ENCODE data around the gene ARHGEF10L. TPM values are rescaled to one million over a fixed set of nuclear protein-coding genes. Genes with fewer than 3 reads are reported as not detected.

Gene ARHGEF10L
- total RNA-seq, 1 experiment from 2014 or later = 11.2 TPM

- no peaks in the 10 kb centered on the region for H3K79me2 ChIP-seq (ENCODE audit: low read length)
- intact Hi-C loops (cut with micrococcal nuclease) = no loop called here
- ATAC-seq = no peak
- H4K20me1 ChIP-seq (ENCODE audit: low read length) = no peaks in the 10 kb centered on the region
- DNase-seq = no peak
- POLR2A ChIA-PET (ENCODE audit: unreplicated experiment) = no interaction called here
- no peaks in the 10 kb centered on the region for H3K27me3 ChIP-seq (ENCODE audit: low read length)
- no peaks in the 10 kb centered on the region for H3K9me3 ChIP-seq (ENCODE audit: low read length)
- H3K36me3 ChIP-seq (ENCODE audit: low read depth, low read length) = no peaks in the 10 kb centered on the region
- CTCF ChIA-PET = interaction anchor here (0.7 kb wide), 1 partner anchor 27 kb away, joined by 5 read pairs; no protein-coding TSS in a partner anchor
- no TSS peak for BruUV-seq (replicated peaks)
- TF ChIP-seq EZH2phosphoT487 (IDR thresholded peaks at IDR 0.05; ENCODE audit: borderline replicate concordance, low read length) = no peak
- TF ChIP-seq CTCF (conservative IDR thresholded peaks at IDR 0.05; ENCODE audit: low read depth, low read length) = no peak
- no peak for TF ChIP-seq EZH2 (IDR thresholded peaks at IDR 0.05; ENCODE audit: low read length, unreplicated experiment)
- no peaks in the 10 kb centered on the region for H3F3A ChIP-seq (ENCODE audit: low read length, unreplicated experiment)
- no peak overlapping the region for H3K4me3 ChIP-seq (ENCODE audit: low read length)
- no peak overlapping the region for H2AFZ ChIP-seq (ENCODE audit: low read length)
- no peak overlapping the region for H3K27ac ChIP-seq (ENCODE audit: low read length)
- H3K4me1 ChIP-seq (ENCODE audit: insufficient read depth, low read length) = peaks cover 10% of the 10 kb centered on the region
- no peaks in the 10 kb centered on the region for H3K9me2 ChIP-seq (replicated peaks; ENCODE audit: low read length)
- H3K4me2 ChIP-seq (ENCODE audit: low read length) = no peak overlapping the region
- no peak overlapping the region for H3K9ac ChIP-seq (ENCODE audit: low read length)
These were observed 12.2 kb upstream of the ARHGEF10L start for GRCh38 chr1:17527036-17527914.

GRCh38 chr1:17529381-17529780, 10.1 kb upstream of the ARHGEF10L start:
- Histone ChIP-seq H3K4me3 (ENCODE audit: low read length) (no peak overlapping the region), H3K79me2 (ENCODE audit: low read length) (no peaks in the 10 kb centered on the region), H3K9ac (ENCODE audit: low read length) (no peak overlapping the region), H3K4me2 (ENCODE audit: low read length) (no peak overlapping the region), H3K4me1 (ENCODE audit: insufficient read depth, low read length) (peaks cover 11% of the 10 kb centered on the region), H2AFZ (ENCODE audit: low read length) (no peak overlapping the region), H3F3A (ENCODE audit: low read length, unreplicated experiment) (no peaks in the 10 kb centered on the region), H4K20me1 (ENCODE audit: low read length) (no peaks in the 10 kb centered on the region), H3K27ac (ENCODE audit: low read length) (no peak overlapping the region), H3K9me3 (ENCODE audit: low read length) (no peaks in the 10 kb centered on the region), H3K36me3 (ENCODE audit: low read depth, low read length) (no peaks in the 10 kb centered on the region), H3K27me3 (ENCODE audit: low read length) (no peaks in the 10 kb centered on the region), H3K9me2 (replicated peaks; ENCODE audit: low read length) (no peaks in the 10 kb centered on the region)
- DNase-seq = peak; percentile 41
- TF ChIP-seq EZH2 (IDR thresholded peaks at IDR 0.05; ENCODE audit: low read length, unreplicated experiment) (no peak), EZH2phosphoT487 (IDR thresholded peaks at IDR 0.05; ENCODE audit: borderline replicate concordance, low read length) (no peak), CTCF (conservative IDR thresholded peaks at IDR 0.05; ENCODE audit: low read depth, low read length) (no peak)
- BruUV-seq (replicated peaks) = no TSS peak
- intact Hi-C loops (cut with micrococcal nuclease) = no loop called here
- CTCF ChIA-PET = no interaction called here
- POLR2A ChIA-PET (ENCODE audit: unreplicated experiment) = no interaction called here
- ATAC-seq = no peak

- CTCF ChIA-PET = interaction anchor here (0.6 to 1.1 kb wide), 2 partner anchors 8 to 37 kb away, joined by 3 read pairs; no protein-coding TSS in a partner anchor
- no peak overlapping the region for H3K4me2 ChIP-seq (ENCODE audit: low read length)
- no peak for TF ChIP-seq CTCF (conservative IDR thresholded peaks at IDR 0.05; ENCODE audit: low read depth, low read length)
- TF ChIP-seq EZH2phosphoT487 (IDR thresholded peaks at IDR 0.05; ENCODE audit: borderline replicate concordance, low read length) = no peak
- no peak for TF ChIP-seq EZH2 (IDR thresholded peaks at IDR 0.05; ENCODE audit: low read length, unreplicated experiment)
- H3K27me3 ChIP-seq (ENCODE audit: low read length) = no peaks in the 10 kb centered on the region
- peaks cover 11% of the 10 kb centered on the region for H3K4me1 ChIP-seq (ENCODE audit: insufficient read depth, low read length)
- no peaks in the 10 kb centered on the region for H3F3A ChIP-seq (ENCODE audit: low read length, unreplicated experiment)
- POLR2A ChIA-PET (ENCODE audit: unreplicated experiment) = no interaction called here
- DNase-seq (no peak), ATAC-seq (no peak)
- H3K9me2 ChIP-seq (replicated peaks; ENCODE audit: low read length) = no peaks in the 10 kb centered on the region
- H4K20me1 ChIP-seq (ENCODE audit: low read length) = no peaks in the 10 kb centered on the region
- intact Hi-C loops (cut with micrococcal nuclease) = no loop called here
- no peak overlapping the region for H3K4me3 ChIP-seq (ENCODE audit: low read length)
- H3K36me3 ChIP-seq (ENCODE audit: low read depth, low read length) = no peaks in the 10 kb centered on the region
- H3K9ac ChIP-seq (ENCODE audit: low read length) = no peak overlapping the region
- BruUV-seq (replicated peaks) = no TSS peak
- no peaks in the 10 kb centered on the region for H3K9me3 ChIP-seq (ENCODE audit: low read length)
- no peaks in the 10 kb centered on the region for H3K79me2 ChIP-seq (ENCODE audit: low read length)
- no peak overlapping the region for H2AFZ ChIP-seq (ENCODE audit: low read length)
- H3K27ac ChIP-seq (ENCODE audit: low read length) = peak overlapping the region; percentile 81
These were observed 8.2 kb upstream of the ARHGEF10L start for GRCh38 chr1:17531343-17531681.

Measured in PC-3 (cell line).